SK-N-SH treated with all-trans-retinoic acid at 6 μM for 48 hours (cell line): Measurements from ENCODE around the gene PIGZ.

Source experiments
- ARNTL ChIP-seq: fragments of 450-650 bp; formaldehyde crosslinking; IDR thresholded peaks from 2 replicates; pipeline ENCODE4 v1.5.0; 2020; ENCODE audit warnings: low read depth, mild to moderate bottlenecking, moderate library complexity, borderline replicate concordance
- ESRRG ChIP-seq: fragments of 250-450 bp; sonication (Bioruptor Pico); IDR thresholded peaks from 2 replicates; pipeline ENCODE4 v1.6.1; 2021; ENCODE audit warnings: mild to moderate bottlenecking
- ISL1 ChIP-seq: fragments of 250-450 bp; sonication (Bioruptor Pico); IDR thresholded peaks from 2 replicates; pipeline ENCODE4 v2.1.2; 2022; ENCODE audit warnings: mild to moderate bottlenecking, moderate library complexity
- TF ChIP-seq, protein P1 (sequence below): fragments of 250-450 bp; sonication (Bioruptor Pico); IDR thresholded peaks from 2 replicates; pipeline ENCODE4 v1.8.0; 2020; ENCODE audit warnings: mild to moderate bottlenecking, moderate library complexity, borderline replicate concordance

DNA sequence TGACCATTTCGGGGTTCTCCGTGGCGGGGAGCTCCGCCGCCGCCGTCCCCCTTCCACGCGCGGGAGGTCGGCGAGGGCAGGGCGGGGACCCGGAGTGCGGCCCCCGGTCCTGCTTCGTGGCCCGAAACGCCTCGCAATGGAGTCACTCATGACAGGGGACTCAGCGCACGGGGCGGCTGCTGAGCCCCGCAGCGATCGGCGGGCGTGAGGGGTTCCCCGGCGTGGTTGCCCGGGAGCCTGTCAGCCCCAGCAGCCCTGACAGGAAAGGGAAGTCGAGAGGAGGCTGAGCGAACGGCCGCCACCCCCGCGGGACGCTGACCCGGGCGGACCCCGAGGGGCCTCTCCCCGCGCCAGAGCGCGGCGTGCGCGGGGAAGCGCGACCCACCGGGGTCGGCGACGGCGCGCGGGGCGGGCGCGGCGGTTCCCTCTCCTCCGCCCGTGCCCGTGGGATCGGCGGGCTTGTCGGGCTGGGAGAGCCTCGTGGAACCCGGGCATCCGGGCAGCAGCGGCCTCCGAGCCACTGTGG, 564 bp upstream of the PIGZ start:
- no peak for TF ChIP-seq ARNTL (CRISPR knock-in tag)
- no peak for TF ChIP-seq ESRRG (CRISPR knock-in tag)
- TF ChIP-seq, protein P1, sequence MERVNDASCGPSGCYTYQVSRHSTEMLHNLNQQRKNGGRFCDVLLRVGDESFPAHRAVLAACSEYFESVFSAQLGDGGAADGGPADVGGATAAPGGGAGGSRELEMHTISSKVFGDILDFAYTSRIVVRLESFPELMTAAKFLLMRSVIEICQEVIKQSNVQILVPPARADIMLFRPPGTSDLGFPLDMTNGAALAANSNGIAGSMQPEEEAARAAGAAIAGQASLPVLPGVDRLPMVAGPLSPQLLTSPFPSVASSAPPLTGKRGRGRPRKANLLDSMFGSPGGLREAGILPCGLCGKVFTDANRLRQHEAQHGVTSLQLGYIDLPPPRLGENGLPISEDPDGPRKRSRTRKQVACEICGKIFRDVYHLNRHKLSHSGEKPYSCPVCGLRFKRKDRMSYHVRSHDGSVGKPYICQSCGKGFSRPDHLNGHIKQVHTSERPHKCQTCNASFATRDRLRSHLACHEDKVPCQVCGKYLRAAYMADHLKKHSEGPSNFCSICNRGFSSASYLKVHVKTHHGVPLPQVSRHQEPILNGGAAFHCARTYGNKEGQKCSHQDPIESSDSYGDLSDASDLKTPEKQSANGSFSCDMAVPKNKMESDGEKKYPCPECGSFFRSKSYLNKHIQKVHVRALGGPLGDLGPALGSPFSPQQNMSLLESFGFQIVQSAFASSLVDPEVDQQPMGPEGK (CRISPR knock-in tag): no peak
- no peak for TF ChIP-seq ISL1 (CRISPR knock-in tag)
